T-cell (primary cell): Measurements from ENCODE around the gene NPC1L1. TPM values are rescaled to one million over a fixed set of nuclear protein-coding genes. Genes with fewer than 3 reads are reported as not detected.
A peak's percentile ranks its signal among the peaks of the same experiment; 100 is the strongest.

Source experiments
- ATAC-seq, 4 experiments: fragments of 200-7000 bp in 3 of 4; fragments of 150-1000 bp in 1 of 4; cut with Tn5 transposase; replicated peaks in 1 of 4; 1 replicate in 3 of 4; 2 replicates in 1 of 4; pipeline ENCODE4 v1.10.0; 2021; ENCODE audit warnings: moderate library complexity in 3 of 4, mild to moderate bottlenecking in 2 of 4, moderate number of reproducible peaks in 1 of 4
- CTCF ChIA-PET, 2 donors: fragments of 300-600 bp; sonication (Branson Sonifier 250); formaldehyde crosslinking; loops; one replicate each; lab custom pipeline; 2022; ENCODE audit warnings: antibody characterized with exemption in 2 of 2; lab: Charles Lee
- POLR2A ChIA-PET, 2 donors: fragments of 300-600 bp; sonication (Branson Sonifier 250); formaldehyde crosslinking; loops; one replicate each; lab custom pipeline; 2022; ENCODE audit warnings: antibody characterized with exemption in 2 of 2; lab: Charles Lee
- DNase-seq, 35 experiments: peaks; one replicate each; pipeline versions ENCODE4 v3.0.0 to v3.0.0-alpha.2; 2013 to 2023
- H3K27ac ChIP-seq: one replicate; pipeline ENCODE4 v1.5.1; 2013; ENCODE audit warnings: low read length
- H3K27me3 ChIP-seq, 2 experiments: replicated peaks in 1 of 2; 1 replicate in 1 of 2; 2 replicates in 1 of 2; pipeline versions ENCODE4 v1.6.1 to v1.7.0; 2013; ENCODE audit warnings: low read length in 1 of 2, mixed read lengths in 1 of 2; ENCODE audit not compliant: control insufficient read depth in 2 of 2, insufficient read depth in 2 of 2; ENCODE audit errors: extremely low read depth in 1 of 2
- H3K36me3 ChIP-seq, 2 donors: 1 replicate in 1 of 2; 2 replicates in 1 of 2; pipeline versions ENCODE4 v1.6.1 to v1.7.0; 2013; ENCODE audit warnings: low read length in 1 of 2; ENCODE audit not compliant: control insufficient read depth in 2 of 2, insufficient read depth in 1 of 2; ENCODE audit errors: extremely low read depth in 1 of 2
- H3K4me1 ChIP-seq, 2 experiments: 1 replicate in 1 of 2; 2 replicates in 1 of 2; pipeline versions ENCODE4 v1.6.1 to v1.7.0; 2013; ENCODE audit warnings: low read length in 2 of 2, mixed read lengths in 1 of 2; ENCODE audit not compliant: insufficient read depth in 2 of 2, control insufficient read depth in 1 of 2; ENCODE audit errors: extremely low read depth in 1 of 2
- H3K4me3 ChIP-seq, 2 donors: 1 replicate in 1 of 2; 2 replicates in 1 of 2; pipeline versions ENCODE4 v1.5.1 to v1.7.0; 2013; ENCODE audit warnings: mild to moderate bottlenecking in 2 of 2, low read length in 1 of 2, moderate library complexity in 1 of 2; ENCODE audit not compliant: control insufficient read depth in 1 of 2; ENCODE audit errors: extremely low read depth in 1 of 2
- H3K9me3 ChIP-seq: 2 replicates; pipeline ENCODE4 v1.7.0; 2013
- H3K27ac Mint-ChIP-seq, 2 donors: one replicate each; pipeline ENCODE4 v1.8.0; 2020 to 2021; ENCODE audit warnings: mild to moderate bottlenecking in 2 of 2, mixed read lengths in 2 of 2
- H3K27me3 Mint-ChIP-seq, 2 donors: one replicate each; pipeline ENCODE4 v1.8.0; 2021 to 2022; ENCODE audit warnings: mixed read lengths in 2 of 2
- H3K36me3 Mint-ChIP-seq: one replicate; pipeline ENCODE4 v1.8.0; 2021; ENCODE audit warnings: mixed read lengths
- H3K4me1 Mint-ChIP-seq, 3 donors: one replicate each; pipeline ENCODE4 v1.8.0; 2020 to 2022; ENCODE audit warnings: mixed read lengths in 3 of 3, mild to moderate bottlenecking in 1 of 3
- H3K4me3 Mint-ChIP-seq, 3 donors: one replicate each; pipeline ENCODE4 v1.8.0; 2020 to 2022; ENCODE audit warnings: mild to moderate bottlenecking in 3 of 3, mixed read lengths in 3 of 3, moderate library complexity in 3 of 3
- H3K9me3 Mint-ChIP-seq, 3 donors: one replicate each; pipeline ENCODE4 v1.8.0; 2020 to 2022; ENCODE audit warnings: mixed read lengths in 3 of 3
- WGBS: methylation state at CpG from one replicate; pipeline ENCODE4 v1.1.5; 2013; ENCODE audit warnings: missing lambda C conversion rate; ENCODE audit not compliant: insufficient coverage; 5-methylcytosine and 5-hydroxymethylcytosine counted together
- total RNA-seq, 35 experiments: library from RNA in 6 of 35; stranded (reverse) in 6 of 35; fragments of 120-200 nt in 1 of 35; gene quantifications; one replicate each; pipeline versions ENCODE4 v1.2.1 to v1.2.4 and lab custom pipeline; 2013 to 2026

The NPC1L1 gene
- total RNA-seq, 5 donors from 2014 or later (not counting 1 experiment from before 2014, with no cell fraction given): 0.06 to 0.50 (median 0.10) TPM; not detected in 1

DNA sequence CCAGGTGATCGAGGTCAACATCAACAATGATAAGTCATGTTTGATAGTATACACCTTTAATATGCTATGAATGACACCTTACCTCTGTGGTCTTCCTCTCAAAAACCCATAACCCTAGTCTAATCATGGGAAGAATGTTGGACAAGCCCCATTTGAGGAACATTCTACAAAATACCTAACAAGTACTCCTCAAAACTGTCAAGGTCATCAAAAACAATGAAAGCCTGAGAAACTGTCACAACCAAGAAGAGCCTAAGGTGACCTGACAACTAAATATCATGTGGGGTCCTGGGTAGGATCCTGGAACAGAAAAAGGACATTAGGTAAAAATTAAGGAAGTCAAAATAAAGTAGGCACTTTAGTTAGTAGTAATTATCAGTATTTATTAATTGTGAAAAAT lies 44.7 kb downstream of the NPC1L1 start:
- H3K4me3 Mint-ChIP-seq: no peak overlapping the region
- H3K4me1 ChIP-seq: no peaks in the 10 kb centered on the region
- peaks cover under 1% of the 10 kb centered on the region in 3 donors for H3K4me1 Mint-ChIP-seq
- no peak overlapping the region for H3K27ac Mint-ChIP-seq
- H3K36me3 ChIP-seq: no peaks in the 10 kb centered on the region
- no CpG with 5 or more reads among the region's 1 CpG for WGBS
- DNase-seq: no peak
- CTCF ChIA-PET: interaction anchor here in 1 of 2 donors (0.6 kb wide), 1 partner anchor 570 kb away, joined by 3 read pairs; the partner anchor contains the start of gene UBE2D4
- peaks cover 0 to 6% of the 10 kb centered on the region in 2 donors for H3K27me3 Mint-ChIP-seq
- H3K9me3 Mint-ChIP-seq: no peaks in the 10 kb centered on the region
- POLR2A ChIA-PET: interaction anchor here (0.6 to 0.7 kb wide), 2 partner anchors 40 to 506 kb away, joined by 4 read pairs; no protein-coding TSS in a partner anchor
- H3K27ac ChIP-seq: no peak overlapping the region
- H3K4me3 ChIP-seq: no peak overlapping the region
- no peaks in the 10 kb centered on the region for H3K9me3 ChIP-seq
- no peaks in the 10 kb centered on the region for H3K27me3 ChIP-seq
- H3K36me3 Mint-ChIP-seq: no peaks in the 10 kb centered on the region
- no peak for ATAC-seq

DNA sequence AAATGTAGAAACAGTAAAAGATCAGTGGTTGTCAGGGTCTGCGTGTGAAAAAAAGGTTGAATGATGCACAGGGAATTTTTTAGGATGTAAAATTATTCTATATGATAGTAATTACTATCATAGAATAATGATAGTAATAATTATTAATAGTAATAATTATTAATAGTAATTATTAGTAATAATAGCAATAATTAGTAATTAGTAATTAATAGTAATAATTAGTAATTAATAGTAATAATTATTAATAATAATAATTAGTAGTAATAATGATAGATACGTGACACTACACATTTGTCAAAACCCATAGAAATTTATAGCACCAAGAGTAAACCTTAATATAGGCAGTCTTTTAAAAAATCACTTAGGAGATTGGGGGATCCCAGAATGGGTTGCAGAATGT lies 46.2 kb downstream of the NPC1L1 start:
- no CpG with 5 or more reads among the region's 2 CpGs for WGBS
- Histone ChIP-seq H3K9me3 (no peaks in the 10 kb centered on the region), H3K36me3 (no peaks in the 10 kb centered on the region), H3K4me3 (no peak overlapping the region), H3K4me1 (peaks cover 2 to 4% of the 10 kb centered on the region in 2 experiments), H3K27ac (no peak overlapping the region), H3K27me3 (no peaks in the 10 kb centered on the region)
- ATAC-seq: no peak
- ChIA-PET CTCF (no interaction called here), POLR2A (no interaction called here)
- Mint-ChIP-seq H3K4me3 (no peak overlapping the region), H3K27me3 (peaks cover 0 to 6% of the 10 kb centered on the region in 2 donors), H3K4me1 (peaks cover 8 to 11% (median 9%) of the 10 kb centered on the region in 3 donors), H3K36me3 (no peaks in the 10 kb centered on the region), H3K27ac (no peak overlapping the region), H3K9me3 (no peaks in the 10 kb centered on the region)
- no peak for DNase-seq

DNA sequence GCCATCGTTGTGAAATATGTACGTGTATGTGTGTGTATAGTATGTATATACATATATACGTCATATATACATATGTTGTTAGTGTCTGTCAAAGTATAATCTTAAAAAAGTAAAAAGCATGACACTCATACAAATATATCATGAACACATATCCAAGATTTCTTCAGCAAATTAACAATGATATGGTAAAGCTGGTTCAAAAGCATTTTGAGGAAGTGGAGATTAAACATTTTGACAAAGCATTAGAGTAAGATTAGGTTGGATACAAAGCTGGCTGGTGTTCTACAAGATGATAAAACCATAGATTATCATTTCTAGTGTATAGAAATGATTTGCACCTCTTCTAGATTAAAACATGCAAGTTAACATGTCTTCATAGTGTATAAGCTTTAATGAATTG lies 49.9 kb downstream of the NPC1L1 start:
- H3K36me3 Mint-ChIP-seq: peaks cover 11% of the 10 kb centered on the region
- peaks cover 25 to 27% of the 10 kb centered on the region in 2 experiments for H3K4me1 ChIP-seq
- ATAC-seq (no peak), DNase-seq (no peak)
- H3K9me3 ChIP-seq: no peaks in the 10 kb centered on the region
- peaks cover 41 to 43% (median 41%) of the 10 kb centered on the region in 3 donors for H3K4me1 Mint-ChIP-seq
- H3K27ac ChIP-seq: peak overlapping the region; percentile 81
- H3K27ac Mint-ChIP-seq: peak overlapping the region; percentile 94 to 97
- peak overlapping the region; percentile 88 for H3K4me3 Mint-ChIP-seq
- WGBS: no CpG with 5 or more reads among the region's 3 CpGs
- ChIA-PET CTCF (interaction anchor here (0.6 to 1.4 kb wide), 3 partner anchors 16 to 31 kb away, joined by 4 to 5 read pairs (median 4); no protein-coding TSS in a partner anchor), POLR2A (interaction anchor here in 1 of 2 donors (1.8 kb wide), 1 partner anchor 83 kb away, joined by 4 read pairs; the partner anchor contains the start of gene DDX56)
- no peaks in the 10 kb centered on the region for H3K36me3 ChIP-seq
- peaks cover 0 to 4% of the 10 kb centered on the region in 2 donors for H3K27me3 Mint-ChIP-seq
- H3K27me3 ChIP-seq: no peaks in the 10 kb centered on the region
- no peaks in the 10 kb centered on the region for H3K9me3 Mint-ChIP-seq
- H3K4me3 ChIP-seq: peak overlapping the region; percentile 78 to 95

DNA sequence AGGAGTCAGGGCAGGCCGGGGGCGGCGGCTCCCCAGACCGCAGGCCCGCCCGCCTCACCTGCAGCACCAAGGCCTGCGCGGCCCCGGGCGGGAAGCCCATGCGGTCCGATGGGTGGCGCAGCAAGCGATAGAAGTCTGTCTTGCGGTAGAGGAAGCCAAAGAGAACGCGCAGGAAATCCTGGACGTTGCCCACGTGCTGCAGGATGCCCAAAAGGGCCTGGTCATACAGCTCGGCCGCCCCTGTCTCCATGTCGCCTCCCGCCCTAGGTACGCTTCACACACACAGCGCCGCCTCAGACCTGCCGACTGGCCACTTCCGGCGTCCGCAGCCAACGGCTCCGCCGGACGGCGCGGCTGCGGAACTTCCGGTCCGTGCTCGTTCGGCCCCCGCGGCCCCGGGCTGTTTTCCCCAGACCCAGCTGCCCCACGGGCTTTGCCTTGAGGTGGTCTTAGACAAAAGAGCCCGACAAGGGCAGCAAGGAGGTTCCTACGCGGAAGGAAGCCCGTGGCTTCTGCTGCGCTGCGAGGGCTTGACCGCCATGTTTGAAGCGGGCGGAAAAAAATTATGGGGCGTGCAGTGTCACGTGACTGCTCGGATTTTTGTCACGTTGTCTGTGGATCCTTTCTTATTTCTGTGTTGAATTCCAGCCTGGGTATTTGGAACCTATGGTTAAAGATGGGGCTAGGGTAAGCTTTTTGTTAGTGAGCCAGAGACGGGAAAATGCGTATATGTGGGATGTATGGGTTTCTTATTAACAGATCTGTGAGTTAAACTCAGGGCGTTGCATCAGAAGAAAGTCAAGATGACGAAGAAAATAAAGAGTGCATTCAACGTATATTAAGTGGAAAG lies 50.6 kb downstream of the NPC1L1 start, which contains the start of gene NUDCD3:
Gene NUDCD3 (minus strand): TSS at position 308 of the 850 bp plus-strand sequence. CDS start 58 bp downstream, at position 250.
- Histone ChIP-seq H3K9me3 (no peaks in the 10 kb centered on the region), H3K36me3 (peaks cover 0 to 3% of the 10 kb centered on the region in 2 donors), H3K27ac (peak within 1 kb of the TSS; percentile 81), H3K4me1 (peaks cover 25 to 33% of the 10 kb centered on the region in 2 experiments), H3K27me3 (no peaks in the 10 kb centered on the region), H3K4me3 (peak within 1 kb of the TSS; percentile 78 to 95)
- Mint-ChIP-seq H3K27me3 (peaks cover 0 to 3% of the 10 kb centered on the region in 2 donors), H3K9me3 (no peaks in the 10 kb centered on the region), H3K4me1 (peaks cover 47 to 50% (median 48%) of the 10 kb centered on the region in 3 donors), H3K36me3 (peaks cover 16% of the 10 kb centered on the region), H3K4me3 (peak within 1 kb of the TSS; percentile 88), H3K27ac (peak within 1 kb of the TSS; percentile 94 to 97)
- ChIA-PET POLR2A (interaction anchor here (0.6 to 1.8 kb wide), 6 partner anchors 10 to 91 kb away, joined by 3 to 6 read pairs (median 3); partner anchors contain the start of gene DDX56 (in 1 of the 2)), CTCF (interaction anchor here (0.6 to 1.5 kb wide), 9 partner anchors 9 to 290 kb away, joined by 3 to 6 read pairs (median 5); partner anchors contain the start of gene YKT6 (in 1 of the 2))
- ATAC-seq (peak; percentile 76 to 82 (median 80)), DNase-seq (peak; percentile 68 to 89 (median 79))
- under 1% methylated on average over 60 of the region's 63 CpGs for WGBS

DNA sequence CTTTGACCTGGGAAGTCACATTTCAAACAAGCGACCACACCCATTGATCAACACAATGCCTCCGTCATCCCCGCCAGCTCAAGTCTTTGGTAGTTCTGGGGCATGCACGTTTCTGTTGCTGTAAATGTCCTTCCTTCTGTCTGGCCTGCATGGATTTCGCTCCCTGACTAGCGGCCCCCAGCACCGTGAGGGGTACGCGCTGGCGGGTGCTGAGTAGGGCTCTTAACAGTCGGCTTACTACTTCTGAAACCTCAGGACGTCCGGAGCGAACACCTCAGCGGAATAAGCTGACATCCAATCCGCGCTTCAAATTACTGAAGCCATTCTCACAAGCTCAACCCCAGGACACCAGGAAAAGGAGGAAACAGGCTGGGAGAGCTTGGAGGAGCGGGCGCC lies 51.2 kb downstream of the NPC1L1 start:
- Histone ChIP-seq H3K27ac (peak overlapping the region; percentile 81), H3K9me3 (no peaks in the 10 kb centered on the region)

More for the DNA sequence above, 51.2 kb downstream of the NPC1L1 start:
- peak overlapping the region; percentile 78 to 95 for H3K4me3 ChIP-seq
- H3K36me3 ChIP-seq: peaks cover under 1 to 8% of the 10 kb centered on the region in 2 donors
- ChIA-PET POLR2A (interaction anchor here (0.6 to 1.8 kb wide), 7 partner anchors 10 to 91 kb away, joined by 3 to 6 read pairs (median 3); partner anchors contain the start of gene DDX56 (in 1 of the 2)), CTCF (interaction anchor here (0.6 to 1.5 kb wide), 8 partner anchors 9 to 1555 kb away, joined by 3 to 6 read pairs (median 4); partner anchors contain the start of gene YKT6 (in 1 of the 2))
- Mint-ChIP-seq H3K27ac (peak overlapping the region; percentile 94 to 97), H3K36me3 (peaks cover 20% of the 10 kb centered on the region), H3K4me3 (peak overlapping the region; percentile 88), H3K4me1 (peaks cover 54 to 56% (median 54%) of the 10 kb centered on the region in 3 donors), H3K9me3 (no peaks in the 10 kb centered on the region), H3K27me3 (no peaks in the 10 kb centered on the region)
- peak; percentile 48 to 65 (median 52) for ATAC-seq
- WGBS: 0% methylated on average over 15 of the region's 19 CpGs
- no peaks in the 10 kb centered on the region for H3K27me3 ChIP-seq
- peak in 32 of 35 experiments; percentile 29 to 69 (median 50) for DNase-seq
- H3K4me1 ChIP-seq: peaks cover 28 to 36% of the 10 kb centered on the region in 2 experiments
